ENCODE results near the gene OLFM3. TPM values are rescaled to one million over a fixed set of nuclear protein-coding genes. Genes with fewer than 3 reads are reported as not detected.

Gene OLFM3
- total RNA-seq, 1 donor, result not detected

DNA sequence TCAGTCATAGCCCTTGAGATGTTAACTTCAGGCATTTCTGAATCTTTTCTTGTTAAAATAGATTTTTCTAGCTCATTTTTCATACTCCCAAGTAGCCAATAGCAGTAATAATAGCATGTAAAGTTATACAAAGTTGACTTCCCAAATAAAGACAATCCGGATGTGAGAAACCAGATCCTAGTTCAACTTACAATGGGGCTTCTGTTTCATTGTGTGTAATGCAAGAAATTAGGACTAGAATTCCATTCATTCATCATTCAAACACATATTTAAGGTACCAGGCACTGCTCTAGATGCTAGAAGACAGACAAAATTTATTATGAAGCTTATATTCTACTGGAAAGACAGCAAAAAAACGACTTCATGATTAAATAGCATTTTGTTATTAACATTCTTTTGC, 240.3 kb downstream of the OLFM3 start:
- H3K4me1 ChIP-seq (ENCODE audit: insufficient read depth, low read length), result no peaks in the 10 kb centered on the region
- no peak overlapping the region for H3K27ac ChIP-seq (ENCODE audit: low read depth, low read length)
- H3K4me3 ChIP-seq (ENCODE audit: insufficient read depth, low read length), result no peak overlapping the region
- DNase-seq (ENCODE audit: insufficient read length, low spot score, missing footprints), result no peak
- no peaks in the 10 kb centered on the region for H4K20me1 ChIP-seq (ENCODE audit: insufficient read depth, low read length)
- H3K36me3 ChIP-seq (ENCODE audit: insufficient read depth, low read length), result no peaks in the 10 kb centered on the region
- H3K79me2 ChIP-seq (ENCODE audit: insufficient read depth, low read length), result no peaks in the 10 kb centered on the region
- H3K9me3 ChIP-seq (ENCODE audit: low read depth, low read length), result no peaks in the 10 kb centered on the region
- H2AFZ ChIP-seq (ENCODE audit: low read length), result no peak overlapping the region
- no peaks in the 10 kb centered on the region for H3K27me3 ChIP-seq (ENCODE audit: insufficient read depth, low read length)
- H3K4me2 ChIP-seq (ENCODE audit: insufficient read depth, low read length), result no peak overlapping the region
- TF ChIP-seq CTCF (IDR thresholded peaks at IDR 0.05; ENCODE audit: extremely low read depth, low read depth, low read length), result no peak

Small RNA genes within 50 kb of the gene (small RNA-seq; reads per million reads assigned to genes)
- gene RNU6-352P, result not detected

All from osteoblast (primary cell).